Neural crest cell (in vitro differentiated cells): ENCODE measurements around the gene EBI3. TPM values are rescaled to one million over a fixed set of nuclear protein-coding genes. Genes with fewer than 3 reads are reported as not detected.

ENCODE experiments used
- DNase-seq: peaks from one replicate; pipeline ENCODE4 v3.0.0; 2021; ENCODE audit warnings: low read depth, mixed read lengths, low spot score
- H3K27ac Mint-ChIP-seq: one replicate; pipeline ENCODE4 v1.8.0; 2021; ENCODE audit warnings: mild to moderate bottlenecking, mixed read lengths; ENCODE audit not compliant: unreplicated experiment
- H3K27me3 Mint-ChIP-seq: 2 replicates; pipeline ENCODE4 v1.8.0; 2021; ENCODE audit warnings: low read depth, mild to moderate bottlenecking, mixed read lengths
- H3K36me3 Mint-ChIP-seq: 2 replicates; pipeline ENCODE4 v1.8.0; 2021; ENCODE audit warnings: low read depth, mild to moderate bottlenecking, mixed read lengths
- H3K4me1 Mint-ChIP-seq: 2 replicates; pipeline ENCODE4 v1.8.0; 2021; ENCODE audit warnings: mixed read lengths
- H3K4me3 Mint-ChIP-seq: one replicate; pipeline ENCODE4 v1.8.0; 2021; ENCODE audit warnings: mild to moderate bottlenecking, mixed read lengths
- H3K9me3 Mint-ChIP-seq: 2 replicates; pipeline ENCODE4 v1.8.0; 2021; ENCODE audit warnings: mixed read lengths
- total RNA-seq: library from RNA; stranded (reverse); gene quantifications from 2 replicates; pipeline ENCODE4 v1.2.1, GENCODE V29; 2021
- TF ChIP-seq, protein P1 (sequence below): fragments of 200-600 bp; sonication (generic); conservative IDR thresholded peaks from 2 replicates; pipeline ENCODE4 v1.5.0; 2021; ENCODE audit warnings: antibody characterized with exemption, mild to moderate bottlenecking

The EBI3 gene
- total RNA-seq, 1 donor from 2014 or later: not detected

- DNase-seq: no peak
- Mint-ChIP-seq H3K27me3 (peaks cover 94% of the 10 kb centered on the region), H3K36me3 (peaks cover 10% of the 10 kb centered on the region), H3K27ac (no peak overlapping the region), H3K4me3 (no peak overlapping the region), H3K9me3 (peaks cover 10% of the 10 kb centered on the region), H3K4me1 (peaks cover 11% of the 10 kb centered on the region)
- TF ChIP-seq, protein P1, sequence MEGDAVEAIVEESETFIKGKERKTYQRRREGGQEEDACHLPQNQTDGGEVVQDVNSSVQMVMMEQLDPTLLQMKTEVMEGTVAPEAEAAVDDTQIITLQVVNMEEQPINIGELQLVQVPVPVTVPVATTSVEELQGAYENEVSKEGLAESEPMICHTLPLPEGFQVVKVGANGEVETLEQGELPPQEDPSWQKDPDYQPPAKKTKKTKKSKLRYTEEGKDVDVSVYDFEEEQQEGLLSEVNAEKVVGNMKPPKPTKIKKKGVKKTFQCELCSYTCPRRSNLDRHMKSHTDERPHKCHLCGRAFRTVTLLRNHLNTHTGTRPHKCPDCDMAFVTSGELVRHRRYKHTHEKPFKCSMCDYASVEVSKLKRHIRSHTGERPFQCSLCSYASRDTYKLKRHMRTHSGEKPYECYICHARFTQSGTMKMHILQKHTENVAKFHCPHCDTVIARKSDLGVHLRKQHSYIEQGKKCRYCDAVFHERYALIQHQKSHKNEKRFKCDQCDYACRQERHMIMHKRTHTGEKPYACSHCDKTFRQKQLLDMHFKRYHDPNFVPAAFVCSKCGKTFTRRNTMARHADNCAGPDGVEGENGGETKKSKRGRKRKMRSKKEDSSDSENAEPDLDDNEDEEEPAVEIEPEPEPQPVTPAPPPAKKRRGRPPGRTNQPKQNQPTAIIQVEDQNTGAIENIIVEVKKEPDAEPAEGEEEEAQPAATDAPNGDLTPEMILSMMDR: no peak
Measured at GRCh38 chr19:4198467-4199126, 30.7 kb upstream of the EBI3 start.

DNA sequence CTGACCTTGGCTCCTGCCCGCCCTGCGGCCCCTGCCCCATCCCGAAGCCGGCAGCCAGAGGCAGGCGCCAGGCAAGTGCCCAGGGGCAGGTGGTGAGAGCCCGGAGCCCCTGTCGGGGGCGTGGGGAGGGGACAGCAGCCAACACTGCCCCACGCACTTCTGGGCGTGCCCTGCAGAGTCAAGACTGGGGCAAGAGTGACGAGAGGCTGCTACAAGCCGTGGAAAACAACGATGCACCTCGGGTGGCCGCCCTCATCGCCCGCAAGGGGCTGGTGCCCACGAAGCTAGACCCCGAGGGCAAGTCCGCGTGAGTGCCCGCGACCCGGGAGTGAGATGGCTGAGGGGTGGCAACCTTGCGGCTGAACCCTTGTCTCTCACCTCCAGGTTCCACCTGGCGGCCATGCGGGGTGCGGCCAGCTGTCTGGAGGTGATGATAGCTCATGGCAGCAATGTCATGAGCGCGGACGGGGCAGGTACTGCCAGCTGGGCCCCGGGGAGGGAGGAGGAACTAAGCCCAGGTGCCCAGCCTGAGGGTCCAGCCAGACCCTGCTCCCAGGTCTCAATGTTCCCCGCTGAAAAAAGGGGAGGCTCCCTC is 29.5 kb upstream of the EBI3 start:
- H3K4me3 Mint-ChIP-seq: no peak overlapping the region
- H3K36me3 Mint-ChIP-seq: peaks cover 10% of the 10 kb centered on the region
- no peak for DNase-seq
- H3K27me3 Mint-ChIP-seq: peaks cover 85% of the 10 kb centered on the region
- peaks cover 10% of the 10 kb centered on the region for H3K9me3 Mint-ChIP-seq
- H3K4me1 Mint-ChIP-seq: peaks cover 11% of the 10 kb centered on the region
- H3K27ac Mint-ChIP-seq: no peak overlapping the region
- TF ChIP-seq, protein P1: peak; percentile 30

GRCh38 chr19:4200940-4201542 is 28.3 kb upstream of the EBI3 start:
- Mint-ChIP-seq H3K9me3 (peaks cover 10% of the 10 kb centered on the region), H3K36me3 (peaks cover 10% of the 10 kb centered on the region), H3K4me3 (no peak overlapping the region), H3K27me3 (peaks cover 73% of the 10 kb centered on the region), H3K4me1 (peaks cover 11% of the 10 kb centered on the region), H3K27ac (no peak overlapping the region)
- TF ChIP-seq, protein P1: no peak
- DNase-seq: no peak

DNA sequence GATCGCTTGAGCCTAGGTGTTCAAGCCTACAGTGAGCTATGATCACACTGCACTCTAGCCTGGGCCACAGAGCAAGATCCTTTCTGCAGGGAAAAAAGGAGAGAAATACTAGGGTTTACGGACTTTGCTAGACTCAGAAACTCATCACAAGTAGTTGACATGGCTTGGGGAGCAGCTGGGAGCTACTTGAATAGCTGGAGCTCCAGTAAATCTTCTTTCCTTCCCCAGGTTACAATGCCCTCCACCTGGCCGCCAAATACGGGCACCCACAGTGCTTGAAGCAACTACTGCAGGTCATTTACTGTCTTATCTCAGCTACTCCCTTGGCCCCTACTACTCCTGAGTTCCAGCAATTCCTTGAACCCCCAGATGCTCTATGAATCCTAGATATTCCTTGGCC is 27.5 kb upstream of the EBI3 start:
- TF ChIP-seq, protein P1: no peak
- Mint-ChIP-seq H3K9me3 (peaks cover 9% of the 10 kb centered on the region), H3K27me3 (peaks cover 67% of the 10 kb centered on the region), H3K4me1 (peaks cover 11% of the 10 kb centered on the region), H3K4me3 (no peak overlapping the region), H3K27ac (no peak overlapping the region), H3K36me3 (peaks cover 10% of the 10 kb centered on the region)
- no peak for DNase-seq

GRCh38 chr19:4206818-4207484 is 22.4 kb upstream of the EBI3 start:
- no peak for DNase-seq
- no peaks in the 10 kb centered on the region for H3K4me1 Mint-ChIP-seq
- H3K27ac Mint-ChIP-seq: no peak overlapping the region
- H3K4me3 Mint-ChIP-seq: no peak overlapping the region
- peaks cover 45% of the 10 kb centered on the region for H3K27me3 Mint-ChIP-seq
- H3K9me3 Mint-ChIP-seq: no peaks in the 10 kb centered on the region
- TF ChIP-seq, protein P1: peak; percentile 17
- no peaks in the 10 kb centered on the region for H3K36me3 Mint-ChIP-seq
